GM12892 (cell line): ENCODE results near the gene TIRAP.
"Not testable (repeated sequence)": the region's sequence is repeated elsewhere in the genome, so short reads cannot be mapped to it uniquely, and the experiment has no call there.

Experiments used
- DNase-seq: peaks from one replicate; pipeline ENCODE4 v3.0.0; 2011; ENCODE audit not compliant: insufficient read length
- FAIRE-seq: peaks from 2 replicates; lab custom pipeline; 2011; peaks lifted over from hg19 to GRCh38; lab: Jason Lieb, UNC
- POLR2A ChIP-seq: IDR thresholded peaks from 2 replicates; pipeline ENCODE4 v1.6.1; 2011; ENCODE audit warnings: low read depth, low read length, control low read depth
- POLR2AphosphoS5 ChIP-seq: IDR thresholded peaks from 2 replicates; pipeline ENCODE4 v1.6.1; 2011; ENCODE audit warnings: low read depth, low read length, control low read depth
- TAF1 ChIP-seq: IDR thresholded peaks from 2 replicates; pipeline ENCODE4 v1.6.1; 2011; ENCODE audit warnings: low read depth, mild to moderate bottlenecking, control low read depth, low read length, borderline replicate concordance

TIRAP gene

DNA sequence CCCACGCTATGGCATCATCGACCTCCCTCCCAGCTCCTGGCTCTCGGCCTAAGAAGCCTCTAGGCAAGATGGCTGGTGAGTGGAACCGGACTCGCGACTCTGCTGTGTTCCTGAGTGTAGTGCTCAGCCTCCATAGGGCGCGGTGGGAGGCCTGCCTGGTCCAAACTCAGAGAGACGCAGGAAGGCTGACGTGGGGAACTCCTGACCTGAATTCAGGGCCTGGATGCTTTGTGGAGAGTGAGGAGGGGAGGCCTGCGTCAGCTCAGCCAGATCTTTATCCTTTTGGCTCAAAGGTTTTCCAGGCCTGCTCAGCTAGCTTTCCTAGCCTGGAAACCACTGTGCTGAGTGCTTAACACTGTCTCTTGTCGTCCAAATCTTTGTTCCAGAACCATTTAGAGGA, 8.0 kb downstream of the TIRAP start:
- DNase-seq (no peak), FAIRE-seq (no peak)
- no peak for TF ChIP-seq POLR2A
- no peak for TF ChIP-seq TAF1
- no peak for TF ChIP-seq POLR2AphosphoS5

GRCh38 chr11:126293726-126294125, 10.8 kb downstream of the TIRAP start:
- peak; percentile 89 for FAIRE-seq
- no peak for TF ChIP-seq TAF1
- TF ChIP-seq POLR2AphosphoS5 = no peak
- peak; percentile 37; the same call in 1 of the 2 replicates for TF ChIP-seq POLR2A
- DNase-seq = no peak

DNA sequence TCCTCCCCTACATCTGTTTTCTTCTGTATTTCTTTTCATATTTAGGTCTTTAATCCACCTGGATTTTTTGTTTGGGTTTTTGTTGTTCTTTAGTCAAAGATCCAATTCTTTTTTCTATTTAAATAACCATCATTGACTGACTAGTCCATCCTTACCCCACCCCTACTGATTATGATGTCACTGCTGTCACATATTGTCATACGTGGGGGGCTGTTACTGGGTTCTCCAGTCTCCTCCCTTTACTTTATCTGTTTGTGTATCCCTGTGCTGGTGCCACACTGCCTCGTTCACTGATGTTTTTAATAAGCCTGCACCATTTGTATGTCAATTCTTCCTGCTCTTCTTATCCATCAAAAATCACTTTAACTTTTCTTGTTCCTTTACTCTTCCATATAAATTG, 14.1 kb downstream of the TIRAP start:
- TF ChIP-seq POLR2AphosphoS5 = no peak
- no peak for TF ChIP-seq POLR2A
- TF ChIP-seq TAF1 = no peak
- FAIRE-seq = no peak

DNA sequence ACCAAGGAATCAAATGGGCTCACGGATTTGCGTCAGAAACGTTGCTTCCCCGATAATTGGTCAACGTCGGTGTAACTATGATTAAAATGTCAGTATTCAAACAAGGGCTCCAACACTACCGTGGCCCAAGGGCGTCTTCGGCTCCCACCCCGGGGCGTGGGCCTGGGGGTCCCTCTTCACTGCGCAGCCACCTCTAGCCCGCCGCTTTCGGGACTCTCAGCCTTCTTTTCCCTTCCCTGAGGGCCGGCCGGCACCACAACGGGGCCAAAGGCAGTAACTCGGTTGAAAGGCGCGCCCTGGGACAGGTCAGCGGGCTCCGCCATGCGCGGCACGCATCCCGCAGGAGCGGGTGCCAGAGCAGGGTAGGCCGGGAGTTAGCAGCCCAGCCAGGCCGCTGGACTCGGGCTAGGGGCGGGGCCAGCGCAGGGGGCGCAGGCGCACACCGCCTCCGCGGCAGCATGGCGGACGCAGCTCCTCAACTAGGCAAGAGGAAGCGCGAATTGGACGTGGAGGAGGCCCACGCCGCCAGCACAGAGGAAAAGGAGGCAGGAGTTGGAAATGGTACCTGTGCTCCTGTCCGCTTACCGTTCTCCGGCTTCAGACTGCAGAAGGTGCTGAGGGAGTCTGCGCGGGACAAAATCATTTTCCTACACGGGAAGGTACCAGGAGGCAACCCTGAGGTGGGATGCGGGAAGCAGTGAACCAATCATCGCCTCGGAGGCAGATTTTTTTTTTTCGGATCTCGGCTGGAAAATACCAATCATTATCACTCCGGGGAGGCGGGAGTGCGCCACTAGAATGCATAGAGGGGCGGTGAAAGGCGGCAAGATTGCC, 20.9 kb downstream of the TIRAP start, which contains the start of gene DCPS:
TSS of gene DCPS (plus strand) at position 438 of the 834 bp plus-strand sequence. CDS start at position 459, 21 bp downstream.
- TF ChIP-seq POLR2AphosphoS5 (peak; percentile 92), TAF1 (peak; percentile 89), POLR2A (peak; percentile 97)
- FAIRE-seq (peak; percentile 100), DNase-seq (peak; percentile 94)

More for the DNA sequence above, 14.1 kb downstream of the TIRAP start:
- DNase-seq = no peak

DNA sequence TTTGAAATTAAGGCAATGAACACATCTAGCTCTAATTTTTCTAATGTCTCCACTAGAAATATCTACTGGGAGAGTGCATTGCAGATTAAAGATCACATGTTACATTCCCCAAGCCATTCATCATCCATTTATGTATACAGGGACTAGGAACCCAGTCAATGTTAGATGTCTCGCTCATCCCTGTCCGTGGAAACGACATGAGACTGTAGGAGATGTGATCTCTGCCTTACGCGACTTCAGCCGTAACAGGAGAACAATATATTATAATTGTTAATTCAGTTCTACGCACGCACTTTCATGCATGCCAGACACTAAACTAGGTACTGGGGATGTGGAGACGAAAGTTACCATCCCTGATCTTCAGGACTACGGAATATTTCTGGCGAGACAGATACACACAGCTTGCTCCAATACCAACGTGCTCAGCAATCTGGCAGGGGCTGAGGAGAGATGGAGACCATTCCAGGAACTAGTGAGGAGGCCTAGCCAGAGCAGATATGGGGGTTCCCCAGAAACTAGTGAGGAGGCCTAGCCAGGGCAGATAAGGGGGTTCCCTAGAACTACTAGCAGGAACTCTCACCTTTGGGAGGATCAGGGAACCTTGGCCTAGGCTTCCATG, 21.7 kb downstream of the TIRAP start:
- FAIRE-seq (no peak), DNase-seq (no peak)
- peak; percentile 33; the same call in 1 of the 2 replicates for TF ChIP-seq POLR2A
- TF ChIP-seq POLR2AphosphoS5 = peak; percentile 53; the same call in 1 of the 2 replicates
- no peak for TF ChIP-seq TAF1

- FAIRE-seq = peak; percentile 58
- DNase-seq = no peak
- TF ChIP-seq TAF1 (no peak), POLR2AphosphoS5 (no peak)
These were observed 22.8 kb downstream of the TIRAP start for GRCh38 chr11:126305699-126306098.

- peak; percentile 72 for FAIRE-seq
These were observed 24.8 kb downstream of the TIRAP start for GRCh38 chr11:126307706-126308105.

GRCh38 chr11:126308271-126308671, 25.4 kb downstream of the TIRAP start:
- FAIRE-seq = no peak
- DNase-seq = no peak

More at GRCh38 chr11:126307706-126308105, 24.8 kb downstream of the TIRAP start:
- DNase-seq = no peak
- TF ChIP-seq POLR2AphosphoS5 (no peak), POLR2A (no peak), TAF1 (no peak)

GRCh38 chr11:126308771-126309170, 25.9 kb downstream of the TIRAP start:
- DNase-seq, FAIRE-seq: not testable (repeated sequence)

More at GRCh38 chr11:126308271-126308671, 25.4 kb downstream of the TIRAP start:
- TF ChIP-seq POLR2AphosphoS5 = no peak
- TF ChIP-seq POLR2A = no peak
- no peak for TF ChIP-seq TAF1

DNA sequence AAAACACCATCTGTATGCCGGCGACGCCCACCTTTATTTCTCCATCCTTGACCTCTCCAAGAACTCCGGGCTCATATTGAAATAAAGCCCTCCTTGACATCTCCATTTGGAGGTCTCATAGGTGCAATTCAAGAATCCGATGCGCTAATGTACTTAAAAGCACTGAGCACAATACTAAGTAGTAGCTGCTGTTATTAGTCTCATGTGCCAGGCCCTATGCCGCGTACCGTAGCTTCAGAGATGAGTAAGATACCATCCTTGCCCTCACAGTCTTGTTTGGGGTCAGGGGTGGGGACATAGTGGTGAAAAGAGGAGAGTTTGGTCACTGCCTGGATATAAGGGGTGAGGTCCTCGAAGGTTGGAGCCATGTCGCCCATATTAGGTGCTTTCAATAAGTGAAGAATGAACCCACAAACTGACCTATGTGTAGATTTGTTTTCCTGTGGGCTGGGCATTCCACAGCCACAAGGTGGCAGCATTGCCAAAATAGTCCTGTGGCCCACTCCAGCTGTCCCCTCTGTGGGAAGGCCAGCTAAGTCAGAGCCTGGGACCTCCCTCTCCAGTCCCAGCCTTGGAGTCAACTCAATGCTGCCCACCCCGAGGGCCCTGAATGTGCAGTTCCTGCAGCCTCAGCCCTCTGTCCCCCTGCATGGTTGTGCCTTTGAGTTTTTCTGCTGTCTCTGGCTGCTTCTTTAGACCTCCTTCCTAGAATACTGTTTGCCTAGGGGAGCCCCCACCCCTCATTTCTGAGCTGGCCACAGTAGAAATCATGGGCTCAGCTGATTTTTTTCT, 27.5 kb downstream of the TIRAP start:
- DNase-seq (no peak), FAIRE-seq (peak; percentile 85)

GRCh38 chr11:126310992-126311310, 28.1 kb downstream of the TIRAP start:
- DNase-seq = no peak
- no peak for FAIRE-seq
- TF ChIP-seq POLR2A = no peak
- no peak for TF ChIP-seq POLR2AphosphoS5

More for the DNA sequence above, 27.5 kb downstream of the TIRAP start:
- no peak for TF ChIP-seq POLR2A
- no peak for TF ChIP-seq POLR2AphosphoS5
- no peak for TF ChIP-seq TAF1
